Ecto neural progenitor cell (in vitro differentiated cells): ENCODE measurements around the gene CFAP54.
"Not testable (repeated sequence)": the region's sequence is repeated elsewhere in the genome, so short reads cannot be mapped to it uniquely, and the experiment has no call there.

ENCODE experiments used
- DNase-seq: peaks from one replicate; pipeline ENCODE4 v3.0.0-alpha.2; 2018; ENCODE audit warnings: low spot score

Gene CFAP54, protein sequence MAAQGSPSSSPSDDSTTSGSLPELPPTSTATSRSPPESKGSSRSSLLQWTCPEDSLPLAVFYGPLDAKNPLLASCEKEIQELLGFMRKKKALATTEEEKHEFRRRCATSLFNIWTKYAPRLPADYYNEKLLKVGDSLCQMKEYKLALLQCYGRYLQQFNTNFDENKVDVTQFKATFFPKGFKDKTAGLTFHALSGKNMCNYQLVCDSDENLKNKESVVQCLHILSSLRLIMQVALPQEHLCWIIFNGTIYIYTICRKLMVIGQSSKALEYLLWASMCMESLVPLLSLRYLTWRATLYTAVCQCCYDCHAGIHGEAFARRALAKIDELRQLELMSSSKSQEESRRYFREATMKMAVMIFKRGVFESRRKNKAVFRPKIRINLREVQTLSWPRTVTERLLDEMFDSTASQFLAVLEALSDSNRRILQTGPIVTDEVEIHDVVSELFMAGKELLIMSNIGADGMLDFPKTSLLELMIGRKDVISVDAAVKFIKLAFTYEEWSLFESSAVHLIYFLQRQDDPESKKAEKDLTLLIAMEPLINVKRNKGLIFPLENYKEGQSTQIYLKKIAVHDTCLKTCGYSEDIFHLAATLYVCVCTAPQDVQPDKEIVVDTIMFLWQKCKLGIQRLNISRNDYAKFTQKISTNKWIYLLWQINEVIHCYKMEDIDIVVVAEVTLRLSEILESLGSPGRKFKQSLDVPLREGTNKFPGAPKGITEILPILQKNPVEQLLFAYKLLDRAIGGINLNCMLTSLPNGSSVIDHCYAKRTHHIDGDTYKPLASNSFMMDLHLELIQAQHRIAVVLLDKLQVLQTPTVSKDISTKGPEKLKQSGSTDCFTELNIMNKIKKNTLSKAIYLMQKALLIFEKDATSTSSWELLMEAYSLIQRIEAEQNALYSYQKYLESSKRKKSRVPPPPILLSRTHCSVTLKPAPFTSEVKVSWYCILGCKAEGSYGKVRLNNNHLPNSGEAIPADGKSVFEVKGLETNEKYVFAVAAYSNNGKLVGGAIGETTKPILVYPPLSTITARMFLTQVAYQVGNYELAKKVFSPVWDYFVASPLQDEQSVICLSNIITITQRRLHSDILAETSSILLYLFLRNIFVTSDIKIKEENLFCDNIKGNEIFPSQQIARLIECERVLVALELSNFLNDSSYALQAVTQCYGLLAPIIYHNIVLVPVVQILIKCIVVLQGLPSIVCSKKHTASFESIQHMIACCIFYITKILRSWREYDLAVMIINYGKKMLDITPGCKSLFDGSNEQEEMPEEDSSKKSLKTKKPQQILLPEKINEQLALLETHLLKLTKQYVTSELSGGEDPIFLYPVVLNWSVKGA (N-terminal part only)

DNA sequence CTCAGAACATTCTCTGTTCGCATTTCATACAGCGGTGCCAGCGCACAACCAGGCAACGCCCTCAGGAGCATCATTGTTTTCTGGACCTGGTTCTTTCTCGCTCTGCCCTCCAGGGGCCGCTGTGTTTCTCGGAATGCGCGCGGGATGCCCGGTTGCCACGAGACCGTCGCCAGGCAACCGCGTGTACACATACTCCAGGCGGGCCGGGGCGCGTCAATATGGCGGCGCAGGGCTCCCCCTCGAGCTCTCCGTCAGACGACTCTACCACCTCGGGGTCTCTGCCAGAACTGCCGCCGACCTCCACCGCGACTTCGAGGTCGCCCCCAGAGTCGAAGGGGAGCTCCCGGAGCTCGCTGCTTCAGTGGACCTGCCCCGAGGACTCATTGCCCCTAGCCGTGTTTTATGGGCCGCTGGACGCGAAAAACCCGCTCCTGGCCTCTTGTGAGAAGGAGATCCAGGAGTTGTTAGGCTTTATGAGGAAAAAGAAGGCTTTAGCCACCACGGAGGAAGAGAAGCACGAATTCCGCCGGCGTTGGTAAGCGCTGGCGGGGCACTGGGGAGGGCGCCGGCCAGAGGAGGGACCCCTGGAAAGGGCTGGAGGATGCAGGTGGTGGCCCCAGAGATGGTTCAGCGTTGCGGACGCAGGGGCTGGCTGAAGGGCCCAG, at the start of gene CFAP54:
TSS of gene CFAP54 (plus strand) at position 186 of the 665 bp plus-strand sequence. CDS start at position 219, 33 bp downstream.
- peak; percentile 98 for DNase-seq

DNA sequence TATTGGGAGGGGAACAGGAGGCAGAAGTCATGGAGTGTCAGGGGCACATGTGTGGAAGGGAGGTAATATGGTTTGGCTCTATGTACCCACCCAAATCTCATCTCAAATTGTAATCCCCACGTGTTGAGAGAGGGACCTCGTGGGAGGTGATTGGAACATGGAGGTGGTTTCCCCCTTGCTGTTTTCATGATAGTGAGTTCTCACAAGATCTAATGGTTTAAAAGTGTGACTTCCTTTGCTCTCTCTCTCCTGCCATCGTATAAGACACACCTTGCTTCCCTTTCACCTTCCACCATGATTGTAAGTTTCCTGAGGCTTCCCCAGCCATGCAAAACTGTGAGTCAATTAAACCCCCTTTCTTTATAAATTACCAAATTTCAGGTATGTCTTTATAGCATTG, 47.6 kb upstream of the CFAP54 start:
- DNase-seq: no peak

DNA sequence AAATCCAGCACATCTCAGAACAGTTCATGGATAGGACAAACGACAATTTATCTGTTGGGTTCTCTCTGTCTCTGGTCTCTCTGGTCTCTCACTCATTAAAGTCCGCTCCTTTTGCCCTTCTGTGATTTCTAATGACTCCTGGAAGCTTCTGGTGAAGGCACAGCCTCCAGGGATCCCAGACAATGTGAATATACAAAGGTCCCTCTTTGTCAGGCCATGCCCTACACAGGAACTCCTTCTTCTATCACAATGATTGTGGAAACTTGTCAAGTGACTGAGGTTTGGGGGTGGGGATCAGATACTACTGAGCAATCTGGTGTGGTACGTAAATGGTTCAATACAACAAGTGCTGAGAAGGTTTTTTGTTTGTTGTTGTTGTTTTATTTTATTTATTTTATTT, 46.5 kb upstream of the CFAP54 start:
- DNase-seq: no peak

DNA sequence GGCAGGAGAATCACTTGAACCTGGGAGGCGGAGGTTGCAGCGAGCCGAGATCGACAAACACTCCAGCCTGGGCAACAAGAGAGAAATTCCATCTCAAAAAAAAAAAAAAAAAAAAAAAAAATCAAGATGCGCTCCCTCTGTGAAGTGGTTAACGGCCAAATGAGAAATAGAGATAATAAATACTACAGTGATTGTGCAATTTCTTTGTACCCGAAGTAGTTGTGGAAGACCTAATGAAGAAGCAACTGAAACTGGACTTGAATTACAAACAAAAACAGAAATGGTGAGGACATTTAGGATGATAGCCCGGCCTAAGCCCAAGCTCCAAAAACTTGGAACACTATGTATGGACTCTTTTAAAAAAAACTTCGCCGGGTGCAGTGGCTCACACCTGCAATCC, 45.0 kb upstream of the CFAP54 start:
- no peak for DNase-seq

DNA sequence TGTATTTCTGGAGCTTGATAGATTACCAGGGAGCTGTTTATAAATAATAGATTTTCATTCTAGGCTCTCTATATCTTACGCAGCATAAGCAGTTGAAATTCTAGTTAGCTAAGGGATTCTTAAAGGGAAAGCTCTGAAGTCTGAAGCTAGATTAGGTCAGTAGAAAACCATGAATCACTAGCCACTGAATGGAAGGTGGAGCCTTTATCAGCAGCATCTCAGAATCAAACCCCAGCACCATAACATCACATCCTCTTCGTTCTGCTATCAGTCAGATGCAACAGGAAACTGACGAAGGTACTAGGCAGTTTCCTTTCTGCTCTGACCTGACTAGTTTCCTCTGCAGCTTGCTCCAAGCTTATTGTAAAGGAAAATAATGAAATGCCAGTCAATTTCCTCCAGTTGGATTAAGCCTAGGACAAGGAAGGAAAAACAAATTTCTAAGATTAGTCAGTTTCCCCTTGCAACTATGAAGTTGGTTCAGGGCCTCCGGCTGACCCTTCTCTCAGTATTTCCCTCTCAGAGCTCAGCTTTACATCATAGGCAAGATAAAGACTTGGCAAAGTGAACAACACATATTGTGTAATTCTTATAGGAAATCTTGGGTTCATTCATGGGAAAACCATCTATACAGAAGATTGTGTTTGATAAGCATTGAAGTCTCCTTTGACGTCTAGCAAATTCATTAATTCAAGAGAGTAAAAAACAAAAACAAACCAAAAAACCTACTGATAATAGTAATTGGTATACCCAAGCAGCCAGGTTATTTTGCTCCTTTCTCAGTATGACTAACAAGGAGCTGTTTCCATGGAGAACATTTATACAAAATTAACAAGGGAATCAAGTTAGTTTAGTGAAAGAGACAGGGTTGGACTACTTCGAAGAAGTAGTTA, 43.4 kb upstream of the CFAP54 start:
- DNase-seq: no peak

DNA sequence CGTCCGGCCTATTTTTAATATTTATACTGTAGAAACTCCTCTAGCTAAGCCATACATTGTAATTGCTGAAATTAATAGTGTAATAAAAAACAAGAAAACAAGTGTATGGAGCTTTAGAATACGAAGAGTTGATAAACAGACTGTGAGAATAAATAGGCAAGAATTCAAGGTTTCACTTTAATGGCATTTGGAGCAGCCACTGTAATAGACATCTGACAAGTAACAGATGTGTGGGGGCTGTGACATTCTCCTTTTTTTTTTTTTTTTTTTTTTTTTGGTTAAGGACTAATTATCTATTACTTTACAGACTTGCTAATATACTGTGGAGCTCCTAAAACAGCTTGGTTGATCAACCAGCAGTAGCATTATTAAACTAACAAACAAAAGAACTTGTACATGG, 42.1 kb upstream of the CFAP54 start:
- DNase-seq: no peak

DNA sequence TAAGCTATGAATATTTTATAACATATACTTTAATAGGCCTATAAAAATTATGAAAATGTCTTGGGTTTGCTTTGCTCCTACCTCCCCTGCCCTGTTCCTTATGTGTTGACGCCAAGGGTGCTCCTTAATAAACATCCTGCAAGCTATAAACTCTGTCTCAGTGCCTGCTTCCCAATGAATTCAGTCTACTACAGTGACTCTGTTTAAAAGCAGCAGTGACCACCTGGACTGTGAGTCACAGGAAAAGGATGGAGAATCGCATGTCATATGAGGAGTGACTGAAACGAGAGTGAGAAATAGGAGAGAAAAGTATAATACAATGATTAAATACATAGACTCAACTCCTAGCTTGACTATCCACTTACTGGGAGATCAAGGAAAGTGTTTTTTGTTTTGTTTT, 41.1 kb upstream of the CFAP54 start:
- DNase-seq: no peak

DNA sequence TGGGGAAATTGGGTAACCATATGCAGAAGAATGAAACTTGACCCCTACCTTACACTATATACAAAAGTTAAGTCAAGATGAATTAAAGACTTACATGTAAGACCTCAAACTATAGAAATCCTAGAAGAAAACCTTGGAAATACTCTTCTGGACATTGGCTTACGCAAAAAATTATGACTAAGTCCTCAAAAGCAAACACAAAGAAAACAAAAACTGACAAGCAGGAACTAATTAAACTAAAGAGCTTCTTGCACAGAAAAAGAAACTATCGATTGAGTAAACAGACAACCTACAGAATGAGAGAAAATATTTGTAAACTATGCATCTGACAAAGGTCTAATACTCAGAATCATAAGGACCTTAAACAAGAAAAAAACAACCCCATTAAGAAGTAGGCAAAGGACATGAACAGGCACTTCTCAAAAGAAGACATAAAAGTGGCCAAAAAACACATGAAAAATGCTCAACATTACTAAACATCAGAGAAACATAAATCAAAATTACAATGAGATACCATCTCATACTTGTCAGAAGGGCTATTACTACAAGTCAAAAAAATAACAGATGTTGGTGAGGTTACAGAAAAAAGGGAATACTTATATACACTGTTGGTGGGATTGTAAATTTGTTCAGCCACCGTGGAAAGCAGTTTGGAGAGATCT, 37.0 kb upstream of the CFAP54 start:
- no peak for DNase-seq

DNA sequence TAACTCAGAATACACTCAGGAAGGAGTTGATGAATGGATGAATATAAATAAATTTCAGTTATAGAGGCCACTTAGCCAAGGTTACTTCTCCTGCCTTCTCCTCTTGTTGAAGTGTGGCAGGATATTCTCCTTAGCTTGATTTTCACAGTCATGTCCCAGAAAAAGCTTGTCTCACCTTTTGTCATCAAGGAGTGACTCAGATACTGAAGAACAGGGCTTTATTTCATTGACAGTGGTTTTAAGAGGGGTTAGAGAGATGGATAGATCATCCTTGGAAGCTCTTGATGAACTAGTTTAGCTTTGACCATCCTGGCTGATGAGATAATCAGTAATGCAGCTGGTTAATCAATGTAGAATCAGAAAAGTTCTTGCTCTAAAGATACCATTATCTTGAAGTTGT, 35.0 kb upstream of the CFAP54 start:
- DNase-seq: no peak

DNA sequence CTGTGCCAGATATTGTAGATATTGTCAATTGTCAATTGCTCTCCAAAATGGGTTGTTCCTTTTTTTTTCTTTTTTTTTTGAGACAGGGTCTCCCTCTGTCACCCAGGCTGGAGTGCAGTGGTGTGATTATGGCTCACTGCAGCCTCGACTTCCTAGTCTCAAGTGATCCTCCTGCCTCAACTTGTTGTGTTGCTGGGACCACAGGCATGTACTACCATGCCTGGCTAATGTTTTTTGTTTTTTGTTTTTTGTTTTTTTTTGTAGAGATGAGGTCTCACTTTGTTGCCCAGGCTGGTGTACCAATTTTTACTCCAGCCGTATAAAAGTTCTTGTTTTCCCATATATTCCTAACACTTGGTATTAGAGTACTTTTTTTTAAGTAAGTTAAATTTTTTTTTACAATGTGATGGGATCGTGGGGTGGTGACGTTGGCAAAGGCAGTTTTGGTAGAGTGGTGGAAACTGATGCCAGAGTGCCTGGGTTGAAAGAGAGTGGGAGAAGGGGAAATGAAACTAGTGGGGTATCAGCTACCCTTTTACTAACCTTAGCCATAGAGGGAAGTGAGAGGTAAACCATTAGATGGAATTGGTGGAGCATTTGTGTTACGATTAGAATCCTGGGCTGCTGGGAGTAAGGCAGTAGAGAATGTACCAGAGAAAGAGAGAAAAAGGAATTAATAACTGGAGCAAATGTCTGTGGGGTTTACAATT, 33.0 kb upstream of the CFAP54 start:
- no peak for DNase-seq

DNA sequence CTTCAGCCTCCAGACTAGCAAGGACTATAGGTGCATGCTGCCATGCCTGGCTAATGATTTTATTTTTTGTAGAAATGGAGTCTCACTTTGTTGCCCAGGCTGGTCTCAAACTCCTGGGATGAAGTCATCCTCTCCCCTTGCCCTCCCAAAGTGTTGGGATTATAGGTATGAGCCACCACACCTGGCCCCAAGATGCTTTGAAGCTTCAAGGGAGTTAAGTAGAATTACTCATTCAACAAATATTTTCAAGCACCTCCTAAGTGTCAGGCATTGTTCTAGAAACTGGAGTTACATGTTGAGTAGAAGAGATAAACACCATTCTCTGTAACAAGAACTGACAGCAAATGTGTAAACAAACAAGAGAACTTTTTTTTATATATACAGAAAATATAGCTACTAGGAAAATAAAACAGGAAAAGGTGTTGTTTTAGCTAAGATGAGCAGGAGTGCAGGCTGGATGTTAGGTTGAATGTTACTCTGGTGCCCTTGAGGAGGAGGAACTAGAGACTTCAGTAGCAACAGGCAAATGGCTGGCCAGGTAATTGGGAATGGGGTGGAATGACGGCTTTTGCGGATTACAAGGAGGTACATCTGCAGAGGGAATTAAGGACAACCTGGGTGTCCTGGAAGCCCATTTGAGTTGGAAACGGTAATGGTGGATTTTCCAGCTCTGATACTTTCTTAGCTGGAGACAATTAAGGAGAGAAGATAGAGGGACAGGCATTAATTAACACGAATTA, 32.0 kb upstream of the CFAP54 start:
- DNase-seq: no peak

DNA sequence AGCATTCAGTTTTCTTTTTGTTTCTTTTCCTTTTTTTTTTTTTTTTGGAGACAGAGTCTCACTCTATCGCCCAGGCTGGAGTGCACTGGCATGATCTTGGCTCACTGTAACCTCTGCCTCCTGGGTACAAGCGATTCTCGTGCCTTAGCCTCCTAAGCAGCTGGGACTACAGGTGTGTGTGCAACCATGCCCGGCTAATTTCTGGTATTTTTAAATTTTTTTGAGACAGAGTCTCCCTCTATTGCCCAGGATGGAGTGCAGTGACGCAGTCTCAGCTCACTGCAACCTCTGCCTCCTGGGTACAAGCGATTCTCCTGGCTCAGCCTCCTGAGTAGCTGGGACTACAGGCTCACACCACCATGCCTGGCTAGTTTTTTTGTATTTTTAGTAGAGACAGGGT, 30.1 kb upstream of the CFAP54 start:
- not testable (repeated sequence) for DNase-seq

DNA sequence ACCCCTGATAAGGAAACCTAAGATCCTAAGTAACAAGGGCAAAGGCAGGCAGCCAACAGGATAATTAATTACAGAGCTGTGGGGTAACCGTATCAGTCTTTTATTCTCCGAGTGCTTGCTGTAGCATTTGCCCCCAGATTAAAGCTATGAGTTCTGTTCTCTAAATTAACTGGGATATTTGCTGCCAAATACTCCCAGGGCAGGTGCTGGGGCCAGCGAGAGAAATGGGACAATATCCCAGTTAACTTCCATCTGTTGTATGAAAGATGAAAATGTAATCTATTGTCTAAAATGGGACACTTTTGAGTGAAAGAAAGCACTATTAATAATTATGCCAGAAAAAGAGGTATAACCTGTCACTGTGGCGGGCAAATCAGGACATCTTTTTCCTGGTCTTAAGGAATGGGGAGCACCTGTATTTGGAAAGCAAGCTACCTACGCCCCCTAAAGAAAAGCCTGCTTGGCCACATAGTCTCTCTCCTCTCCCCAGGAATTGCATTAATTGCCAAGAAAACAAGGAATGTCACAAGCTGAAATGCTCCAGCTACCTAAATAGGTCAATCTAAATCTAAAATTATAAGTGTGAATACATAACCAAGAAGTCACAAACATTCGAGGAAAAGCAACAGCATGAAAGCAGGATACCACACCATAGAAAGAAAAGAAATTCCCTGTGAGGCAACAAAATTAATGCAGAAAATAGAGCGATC, 26.7 kb upstream of the CFAP54 start:
- no peak for DNase-seq

DNA sequence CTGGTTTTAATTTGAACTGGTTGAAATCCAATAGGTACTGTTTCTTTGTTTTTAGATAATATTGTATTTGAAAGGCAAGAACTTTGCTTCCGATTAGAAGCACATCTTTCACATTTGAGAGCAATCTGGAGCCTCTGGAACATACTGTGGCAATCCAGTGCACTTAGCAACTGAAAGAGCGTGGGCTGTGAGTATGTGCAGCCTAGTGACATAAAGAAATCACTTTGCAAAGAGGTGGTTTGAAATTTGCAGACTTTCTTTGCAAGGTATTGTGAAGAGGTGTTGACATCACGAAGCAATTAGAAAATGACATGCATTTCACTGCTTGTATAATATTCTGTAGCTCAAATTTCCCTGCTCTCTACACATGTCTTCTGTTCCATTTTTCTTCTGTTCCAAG, 23.5 kb upstream of the CFAP54 start:
- no peak for DNase-seq

DNA sequence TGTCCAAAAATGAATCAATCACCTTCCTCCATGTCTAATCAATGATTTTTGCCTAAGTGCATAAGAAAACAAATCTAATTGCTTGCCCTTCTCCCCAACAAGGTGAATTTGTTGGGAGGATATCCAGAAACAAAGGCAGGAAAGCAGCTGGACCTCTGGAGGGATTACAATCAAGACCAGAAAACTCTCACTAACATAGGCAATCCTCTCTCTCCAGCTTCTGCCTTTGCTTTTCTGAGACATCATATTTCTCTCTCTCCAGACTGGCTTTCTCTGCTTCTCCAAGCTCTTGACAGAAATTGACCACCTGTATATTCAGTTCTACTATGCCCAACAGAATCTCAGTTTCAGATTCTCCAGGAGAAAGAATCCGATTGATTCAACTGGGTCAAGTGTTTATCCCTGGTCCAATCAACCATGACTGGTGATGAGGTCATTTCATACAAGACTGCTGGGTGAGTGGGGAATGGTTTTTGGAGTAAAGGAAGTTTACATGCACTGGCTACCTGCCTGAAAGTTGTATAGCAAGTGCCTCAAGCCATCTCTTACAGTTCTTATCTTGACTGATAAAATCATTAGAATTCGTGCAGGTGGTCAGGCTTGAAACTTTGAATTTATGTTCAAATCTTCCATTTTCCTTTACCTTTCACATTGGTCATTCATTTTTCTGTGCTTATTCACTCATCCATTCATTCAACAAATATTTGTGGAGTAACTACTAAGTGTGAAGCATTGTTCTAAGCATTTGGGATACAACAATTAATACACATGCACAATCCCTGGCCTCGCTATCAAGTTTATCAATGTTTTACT, 22.2 kb upstream of the CFAP54 start:
- no peak for DNase-seq

DNA sequence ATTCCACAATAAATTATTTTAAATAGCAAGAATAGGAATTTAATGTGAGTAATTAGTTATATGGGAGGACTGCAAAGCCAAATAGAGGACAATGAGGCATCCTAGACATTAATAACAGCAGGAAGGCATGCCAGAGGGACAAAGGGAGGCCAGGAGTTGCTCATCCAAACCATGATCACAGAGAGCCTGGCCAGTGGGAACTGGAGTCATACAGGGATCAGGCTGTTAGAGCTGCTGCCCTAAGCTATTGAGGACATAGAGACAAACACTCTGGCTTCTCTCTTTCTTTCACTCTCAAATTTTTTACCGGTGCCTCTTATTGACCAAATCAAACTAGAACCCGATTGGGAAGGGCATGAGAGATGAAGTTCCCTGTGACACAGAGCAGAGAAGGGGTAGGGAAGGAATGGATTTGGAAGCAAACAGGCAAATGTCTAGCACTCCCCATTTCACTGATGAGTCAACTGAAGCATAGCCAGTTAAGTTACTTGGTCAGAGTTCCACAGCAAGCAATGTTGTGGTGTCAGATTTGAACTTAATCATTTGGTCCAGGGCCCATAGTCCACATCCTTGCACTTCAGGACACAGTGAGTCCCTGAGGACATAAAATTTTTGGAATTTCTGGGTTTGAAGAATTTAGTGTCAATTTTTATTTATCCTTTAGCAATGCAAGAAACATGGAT, 17.9 kb upstream of the CFAP54 start:
- DNase-seq: no peak

DNA sequence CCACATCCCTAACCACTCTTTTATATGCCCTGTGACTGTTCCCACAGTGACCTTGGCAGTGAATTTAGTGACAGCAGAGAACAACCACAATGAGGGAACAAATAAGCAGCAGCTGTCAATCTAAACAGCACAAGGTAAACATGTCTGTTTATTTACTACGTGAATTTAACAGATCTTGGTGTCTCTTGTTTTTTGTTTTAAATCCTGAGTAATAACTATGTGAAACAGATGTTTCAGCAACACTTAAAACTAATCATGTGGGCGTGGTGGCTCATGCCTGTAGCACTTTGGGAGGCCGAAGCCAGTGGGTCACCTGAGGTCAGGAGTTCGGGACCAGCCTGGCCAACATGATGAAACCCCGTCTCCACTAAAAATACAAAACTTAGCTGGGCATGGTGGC, 17.0 kb upstream of the CFAP54 start:
- DNase-seq: no peak
